Activated T-cell treated with anti-CD3 and anti-CD28 coated beads for 4 hours (primary cell): ENCODE measurements around the gene TMEM178A.
"Not testable (repeated sequence)": the region's sequence is repeated elsewhere in the genome, so short reads cannot be mapped to it uniquely, and the experiment has no call there.

ENCODE experiments used
- DNase-seq: peaks from one replicate; pipeline ENCODE4 v3.0.0-alpha.2; 2020

TMEM178A gene

GRCh38 chr2:39718483-39718882, 52.8 kb downstream of the TMEM178A start:
- DNase-seq: no peak

- DNase-seq: no peak
These were observed 53.6 kb downstream of the TMEM178A start for GRCh38 chr2:39719317-39719716.

DNA sequence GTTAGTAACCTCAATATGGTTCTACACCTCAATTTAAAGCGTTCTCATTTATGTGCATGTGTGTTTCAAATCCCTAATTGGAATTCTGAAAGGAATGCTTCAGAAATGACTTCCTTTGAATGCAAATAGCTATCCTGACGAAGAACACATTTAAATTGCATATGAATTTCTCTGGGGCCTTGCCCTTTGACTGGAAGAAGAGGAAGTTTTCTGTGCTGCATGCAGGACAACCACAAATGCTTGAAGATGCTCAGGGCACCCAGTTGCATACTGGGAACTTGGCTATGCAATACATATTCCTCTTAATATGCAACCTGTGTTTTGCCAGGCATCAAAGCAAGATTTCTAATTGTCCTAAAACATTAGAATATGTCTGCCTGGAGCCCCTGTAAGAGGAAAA, 55.3 kb downstream of the TMEM178A start:
- no peak for DNase-seq

GRCh38 chr2:39723497-39723896, 57.8 kb downstream of the TMEM178A start:
- no peak for DNase-seq

GRCh38 chr2:39723946-39724827, 58.5 kb downstream of the TMEM178A start:
- DNase-seq: no peak

DNA sequence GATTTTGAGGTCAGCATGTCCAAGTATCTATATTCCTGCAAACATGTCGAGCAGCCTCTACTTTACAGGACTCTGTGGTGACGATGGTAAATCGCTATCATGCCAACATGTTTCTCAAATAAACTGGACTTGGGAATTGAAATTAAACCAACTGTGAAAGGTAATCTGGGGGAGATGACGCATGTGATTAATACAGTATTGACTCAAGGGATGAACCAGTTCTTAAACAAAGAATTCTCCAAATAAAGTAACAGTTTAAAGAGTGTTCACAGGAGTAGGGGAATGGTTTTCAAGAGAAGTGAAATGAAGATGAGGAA, 59.1 kb downstream of the TMEM178A start:
- no peak for DNase-seq

DNA sequence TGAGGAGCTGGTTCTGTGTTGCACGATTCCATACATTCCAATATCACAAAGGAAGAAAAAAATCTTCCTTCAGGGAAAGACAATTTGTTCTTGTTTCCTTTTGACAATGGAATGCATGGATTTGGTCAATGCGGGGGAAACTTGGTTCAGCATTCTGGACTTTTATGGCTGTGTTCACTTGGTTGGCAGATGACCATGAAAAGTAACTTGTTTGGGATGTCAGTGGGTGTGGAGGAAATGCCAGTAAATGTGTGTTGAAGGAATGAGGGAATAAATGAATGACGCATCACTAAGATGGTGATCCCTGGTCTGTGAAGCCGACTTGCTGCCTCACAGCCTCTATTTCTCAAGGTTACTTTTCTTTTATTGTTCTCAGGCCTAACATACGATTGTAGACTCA, 59.7 kb downstream of the TMEM178A start:
- no peak for DNase-seq

GRCh38 chr2:39728085-39728484, 62.4 kb downstream of the TMEM178A start:
- not testable (repeated sequence) for DNase-seq

DNA sequence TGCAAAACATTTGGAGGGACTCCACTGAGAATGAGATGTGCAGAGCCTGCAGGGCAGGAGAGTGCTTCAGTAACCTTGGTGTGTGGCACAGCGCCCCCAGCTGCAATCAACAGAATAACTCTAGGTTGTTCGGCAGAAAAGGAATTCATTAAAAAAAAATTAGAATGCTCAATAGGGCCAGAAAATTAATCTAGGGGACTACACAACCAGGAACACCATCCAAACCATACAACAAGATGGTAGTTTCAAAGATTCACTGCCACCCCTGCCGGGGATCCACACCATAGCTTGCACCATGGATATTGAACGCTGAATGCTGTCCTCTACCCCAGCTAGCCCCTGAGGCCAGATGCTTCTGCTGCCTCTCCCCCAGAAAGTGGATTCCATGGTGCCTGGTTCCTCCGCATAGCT, 63.2 kb downstream of the TMEM178A start:
- DNase-seq: no peak

DNA sequence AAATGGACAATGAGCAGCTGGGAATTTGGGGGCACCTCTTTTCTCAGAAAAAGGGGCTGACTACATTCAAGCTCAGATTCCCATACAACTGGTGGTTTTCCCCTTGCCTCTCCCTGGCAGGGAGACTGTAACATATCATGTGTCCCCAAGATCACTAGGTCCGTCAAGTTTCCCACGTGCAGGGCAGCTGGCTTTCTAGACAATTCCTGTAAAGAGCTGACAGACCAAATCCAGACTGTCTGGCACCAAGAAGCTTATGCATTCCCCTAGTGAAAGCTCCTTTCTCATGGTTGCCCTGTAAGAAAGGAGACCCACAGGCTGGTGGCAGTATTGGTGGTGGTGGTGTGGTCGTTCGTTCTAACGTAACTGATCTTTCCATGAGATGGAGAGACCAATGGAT, 64.6 kb downstream of the TMEM178A start:
- DNase-seq: no peak

- no peak for DNase-seq
These were observed 65.1 kb downstream of the TMEM178A start for GRCh38 chr2:39730685-39731302.

- DNase-seq: no peak
These were observed 65.8 kb downstream of the TMEM178A start for GRCh38 chr2:39731546-39731945.

GRCh38 chr2:39732482-39732881, 66.8 kb downstream of the TMEM178A start:
- no peak for DNase-seq

DNA sequence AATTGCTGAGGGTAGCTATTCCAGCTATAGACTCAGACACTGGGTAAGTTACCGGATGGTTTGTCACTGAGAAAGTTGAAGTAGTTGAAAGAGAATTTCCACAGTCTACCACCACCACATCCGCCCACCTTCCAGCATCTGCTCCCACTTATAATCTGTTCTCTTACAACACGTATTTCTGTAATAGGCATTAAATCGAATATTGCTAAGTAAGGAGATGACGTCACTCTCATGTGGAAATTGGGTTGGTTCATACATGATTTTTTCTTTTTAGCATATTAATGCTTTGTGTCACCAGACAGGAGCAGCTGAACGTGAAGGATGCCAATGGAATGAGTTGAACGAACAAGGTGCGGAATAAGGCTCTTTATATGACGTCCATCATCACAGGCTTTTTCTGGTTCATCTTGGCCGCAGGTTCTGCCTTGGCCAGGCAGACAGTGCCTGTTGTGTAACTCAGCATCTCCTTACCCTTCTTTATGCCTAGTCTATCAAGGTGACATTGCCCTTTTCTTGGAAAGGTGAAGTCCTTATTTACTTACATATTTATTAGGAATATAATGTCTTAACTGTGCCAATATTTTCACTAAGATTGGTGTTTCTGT, 67.5 kb downstream of the TMEM178A start:
- no peak for DNase-seq

DNA sequence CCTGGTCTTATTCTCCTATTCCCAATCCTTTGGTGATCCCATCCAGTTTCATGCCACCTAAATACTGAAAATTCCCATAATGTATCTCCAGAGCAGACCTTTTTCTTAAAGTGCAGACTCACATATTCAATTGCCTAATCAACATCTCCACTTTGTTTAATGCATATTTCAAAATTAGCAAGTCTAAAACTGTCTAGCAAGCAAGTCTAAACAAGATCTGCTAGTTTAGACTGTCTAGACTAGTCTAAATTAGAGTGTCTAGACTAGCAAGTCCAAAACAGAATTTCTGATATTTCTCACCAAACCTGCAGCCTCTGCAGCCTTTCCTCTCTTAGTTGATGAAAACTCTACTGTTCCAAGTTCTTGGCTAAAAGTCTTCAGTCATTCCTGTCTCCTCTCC, 68.7 kb downstream of the TMEM178A start:
- DNase-seq: no peak

DNA sequence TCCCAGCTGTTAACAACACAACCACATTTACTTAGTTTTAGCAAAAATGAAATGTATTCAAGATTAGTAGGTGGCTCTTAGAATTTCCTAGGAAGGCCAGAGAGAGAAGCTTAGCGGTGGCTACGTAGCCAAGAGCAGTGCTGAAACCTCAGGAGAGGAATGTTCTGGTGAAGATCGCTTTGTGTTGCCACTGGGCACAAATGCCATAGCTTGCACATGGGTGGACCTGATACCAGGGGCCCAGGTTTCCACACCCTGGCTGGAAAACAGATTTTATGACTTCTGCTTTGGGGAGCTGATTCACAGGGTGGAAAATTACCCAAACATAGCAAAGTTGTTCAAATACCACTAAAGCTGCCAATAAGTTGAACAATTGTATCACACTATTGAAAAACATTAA, 69.9 kb downstream of the TMEM178A start:
- no peak for DNase-seq

DNA sequence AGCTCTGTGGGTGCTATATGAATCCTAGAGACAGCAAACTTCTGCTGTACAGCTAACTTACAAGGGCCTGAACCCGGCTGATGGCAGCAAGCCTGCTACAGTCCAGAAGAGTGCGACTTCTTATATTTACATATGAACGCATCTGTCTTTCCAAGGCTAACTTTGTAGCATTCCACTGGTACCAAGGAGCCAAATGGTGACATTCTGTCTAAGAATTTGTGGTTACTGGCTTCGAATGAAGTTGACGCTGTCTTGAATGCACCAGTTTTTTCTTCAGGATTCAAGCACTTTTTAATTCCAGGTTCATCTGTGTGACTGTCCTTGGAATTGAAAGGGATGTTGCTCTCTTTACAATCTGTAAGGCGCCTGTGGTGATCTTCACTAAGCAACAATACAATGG, 70.9 kb downstream of the TMEM178A start:
- DNase-seq: no peak

DNA sequence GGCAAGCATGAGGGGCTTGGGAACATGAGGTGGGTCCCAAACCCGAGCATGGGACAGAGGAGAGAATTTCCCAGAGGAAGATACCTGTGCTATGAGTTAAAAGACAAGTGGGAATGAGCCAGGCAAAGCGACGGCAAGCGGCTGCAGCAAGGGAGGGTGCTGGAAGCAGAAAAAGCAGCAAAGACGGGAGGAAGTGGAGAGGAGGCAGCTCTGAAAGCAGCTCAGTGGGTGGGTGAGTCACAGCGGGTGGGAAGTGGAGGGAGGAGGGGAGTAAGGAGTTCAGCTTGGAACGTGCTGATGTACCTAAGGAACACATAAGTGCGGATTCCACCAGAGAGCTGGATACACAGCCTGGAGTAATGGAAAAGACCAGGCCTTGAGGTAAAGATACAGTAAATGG, 71.9 kb downstream of the TMEM178A start:
- no peak for DNase-seq

GRCh38 chr2:39738936-39739335, 73.2 kb downstream of the TMEM178A start:
- no peak for DNase-seq

DNA sequence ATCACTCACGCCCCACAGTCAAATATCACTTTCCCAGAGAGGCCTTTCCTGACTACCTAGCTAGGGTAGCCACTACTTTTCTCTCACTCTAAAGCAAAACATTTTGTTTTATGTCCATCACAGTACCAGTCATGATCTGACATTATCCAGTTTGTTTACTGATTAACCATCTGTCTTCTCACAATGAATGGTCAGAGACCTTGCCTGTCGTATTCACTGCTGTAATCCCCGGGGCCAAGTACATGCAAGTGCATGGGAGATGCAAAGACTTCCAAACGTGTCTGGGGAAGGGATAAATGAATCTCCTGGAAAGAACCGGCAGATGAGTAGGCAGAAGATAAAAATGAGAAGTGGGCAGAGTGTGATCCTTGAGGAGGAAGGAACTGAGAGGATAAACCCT, 73.7 kb downstream of the TMEM178A start:
- no peak for DNase-seq

- DNase-seq: no peak
These were observed 76.2 kb downstream of the TMEM178A start for GRCh38 chr2:39741871-39742270.

DNA sequence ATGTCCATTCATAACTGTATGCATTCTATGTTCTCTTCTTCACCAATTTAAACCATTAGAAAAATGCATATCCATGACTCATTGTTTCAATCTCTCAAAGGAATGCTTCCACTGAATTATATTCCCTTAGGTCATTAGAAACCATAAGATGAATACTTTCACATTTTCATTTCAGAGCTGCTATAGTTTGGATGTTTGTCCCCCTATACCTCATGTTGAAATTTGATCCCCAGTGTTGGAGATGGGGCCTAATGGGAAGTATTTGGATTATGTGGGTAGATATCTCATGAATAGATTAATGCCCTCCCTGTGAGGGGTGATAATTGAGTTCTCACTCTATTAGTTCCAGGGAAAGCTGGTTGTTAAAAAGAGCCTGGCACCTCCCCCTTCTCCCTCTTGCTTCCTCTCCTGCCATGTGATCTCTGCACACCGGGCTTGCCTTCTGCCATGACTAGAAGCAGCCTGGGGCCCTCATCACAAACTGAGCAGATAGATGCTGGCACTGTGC, 77.6 kb downstream of the TMEM178A start:
- DNase-seq: no peak

- DNase-seq: no peak
These were observed 89.7 kb downstream of the TMEM178A start for GRCh38 chr2:39755466-39755865.

DNA sequence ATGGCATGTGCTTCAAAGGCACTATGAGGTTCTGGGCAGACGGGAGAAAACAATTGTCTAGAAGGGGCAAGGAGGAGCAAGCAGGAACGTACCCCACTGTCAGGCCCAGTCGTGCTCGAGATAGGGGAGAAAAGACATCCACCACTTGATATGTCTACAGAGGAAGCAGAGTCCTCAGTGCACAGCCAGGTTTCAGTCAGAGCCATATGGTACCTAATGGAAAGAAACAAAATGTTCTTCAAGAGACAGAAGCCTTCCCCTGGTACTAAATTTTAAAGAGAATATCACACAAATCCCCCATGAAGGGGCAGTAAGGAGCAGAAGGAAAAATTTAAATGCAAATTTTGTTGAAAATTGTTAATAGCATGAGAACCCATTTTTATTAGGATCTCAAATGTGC, 91.4 kb downstream of the TMEM178A start:
- DNase-seq: no peak
